Right lobe of liver (tissue), 4 donors: ENCODE measurements around the gene LCLAT1.

ENCODE experiments used
- POLR2A ChIP-seq: fragments of 450-650 bp; IDR thresholded peaks from one replicate; pipeline ENCODE4 v1.6.1; 2017; ENCODE audit warnings: antibody characterized with exemption, mild to moderate bottlenecking
- TF ChIP-seq, protein P1 (sequence below), 4 donors: fragments of 200-600 bp in 3 of 4; fragments of 450-650 bp in 1 of 4; IDR thresholded peaks; one replicate each; pipeline versions ENCODE4 v1.5.1 to v1.8.0; 2016 to 2022; ENCODE audit warnings: antibody characterized with exemption in 4 of 4, mild to moderate bottlenecking in 2 of 4
- donor health status: DM: no; HTN: no; CAD: no.
- donor health status: DM: no; HTN: no; CAD: no.
- donor health status: DM: no; HTN: yes; CAD: no.

DNA sequence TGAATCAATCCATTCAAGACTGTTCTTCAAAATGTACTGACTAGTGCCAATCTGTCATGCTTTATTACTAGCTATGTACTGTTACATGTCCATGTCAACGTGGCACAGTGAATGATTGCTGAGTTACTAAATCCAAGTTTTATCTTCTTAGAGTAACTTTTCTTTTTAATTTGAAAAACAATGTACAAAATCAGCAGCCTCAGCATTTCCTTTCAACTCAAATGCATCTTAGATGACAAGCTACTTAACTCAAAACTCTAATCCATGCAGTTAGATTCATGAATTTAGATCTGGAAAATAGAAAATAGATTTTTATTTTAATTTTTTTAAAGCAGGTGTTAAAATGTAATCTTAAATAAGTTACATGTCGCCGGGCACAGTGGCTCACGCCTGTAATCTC is 186.0 kb downstream of the LCLAT1 start:
- TF ChIP-seq, protein P1, sequence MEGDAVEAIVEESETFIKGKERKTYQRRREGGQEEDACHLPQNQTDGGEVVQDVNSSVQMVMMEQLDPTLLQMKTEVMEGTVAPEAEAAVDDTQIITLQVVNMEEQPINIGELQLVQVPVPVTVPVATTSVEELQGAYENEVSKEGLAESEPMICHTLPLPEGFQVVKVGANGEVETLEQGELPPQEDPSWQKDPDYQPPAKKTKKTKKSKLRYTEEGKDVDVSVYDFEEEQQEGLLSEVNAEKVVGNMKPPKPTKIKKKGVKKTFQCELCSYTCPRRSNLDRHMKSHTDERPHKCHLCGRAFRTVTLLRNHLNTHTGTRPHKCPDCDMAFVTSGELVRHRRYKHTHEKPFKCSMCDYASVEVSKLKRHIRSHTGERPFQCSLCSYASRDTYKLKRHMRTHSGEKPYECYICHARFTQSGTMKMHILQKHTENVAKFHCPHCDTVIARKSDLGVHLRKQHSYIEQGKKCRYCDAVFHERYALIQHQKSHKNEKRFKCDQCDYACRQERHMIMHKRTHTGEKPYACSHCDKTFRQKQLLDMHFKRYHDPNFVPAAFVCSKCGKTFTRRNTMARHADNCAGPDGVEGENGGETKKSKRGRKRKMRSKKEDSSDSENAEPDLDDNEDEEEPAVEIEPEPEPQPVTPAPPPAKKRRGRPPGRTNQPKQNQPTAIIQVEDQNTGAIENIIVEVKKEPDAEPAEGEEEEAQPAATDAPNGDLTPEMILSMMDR (IDR thresholded peaks at IDR 0.05): no peak
- no peak for TF ChIP-seq POLR2A
